DMS79 (cell line): ENCODE measurements around the gene PRSS33.

Experiments
- DNase-seq: peaks from one replicate; lab custom pipeline; 2025; lab: John Stamatoyannopoulos, UW

Gene PRSS33

GRCh38 chr16:2799205-2799858, 12.0 kb upstream of the PRSS33 start:
- DNase-seq = no peak

GRCh38 chr16:2798723-2799204, 11.4 kb upstream of the PRSS33 start:
- DNase-seq = no peak

GRCh38 chr16:2795395-2796143, 8.2 kb upstream of the PRSS33 start:
- DNase-seq = no peak

GRCh38 chr16:2792940-2793339, 5.6 kb upstream of the PRSS33 start:
- DNase-seq = no peak

GRCh38 chr16:2791174-2791573, 3.8 kb upstream of the PRSS33 start:
- DNase-seq = no peak

- DNase-seq = no peak
These were observed 3.3 kb upstream of the PRSS33 start for GRCh38 chr16:2790631-2791030.

- no peak for DNase-seq
These were observed 601 bp upstream of the PRSS33 start for GRCh38 chr16:2787961-2788360.

GRCh38 chr16:2786826-2787151, 571 bp downstream of the PRSS33 start:
- no peak for DNase-seq

GRCh38 chr16:2786061-2786825, 1.1 kb downstream of the PRSS33 start:
- DNase-seq = no peak

- DNase-seq = no peak
These were observed 2.0 kb downstream of the PRSS33 start for GRCh38 chr16:2785101-2785991.

GRCh38 chr16:2784358-2785100, 2.8 kb downstream of the PRSS33 start:
- no peak for DNase-seq

- DNase-seq = no peak
These were observed 3.6 kb downstream of the PRSS33 start for GRCh38 chr16:2783581-2784357.

GRCh38 chr16:2782583-2783351, 4.6 kb downstream of the PRSS33 start:
- no peak for DNase-seq

- DNase-seq = no peak
These were observed 7.1 kb downstream of the PRSS33 start for GRCh38 chr16:2779978-2780898.

- DNase-seq = no peak
These were observed 8.0 kb downstream of the PRSS33 start for GRCh38 chr16:2779151-2779920.

GRCh38 chr16:2778630-2778958, 8.8 kb downstream of the PRSS33 start:
- no peak for DNase-seq

GRCh38 chr16:2777903-2778629, 9.3 kb downstream of the PRSS33 start:
- no peak for DNase-seq
